SK-N-MC (cell line): ENCODE measurements around the gene TAS2R39.

Experiments
- EZH2 ChIP-seq: fragments of 200-600 bp; sonication (generic); IDR thresholded peaks from one replicate; pipeline ENCODE4 v1.6.1; 2017; ENCODE audit warnings: antibody characterized with exemption
- FOXP2 ChIP-seq: optimal IDR thresholded peaks from 2 replicates; pipeline ENCODE3; 2011; ENCODE audit warnings: mild to moderate bottlenecking, moderate library complexity; ENCODE audit not compliant: insufficient read depth; ENCODE audit errors: extremely low read length, control extremely low read depth
- POLR2AphosphoS5 ChIP-seq: IDR thresholded peaks from 2 replicates; pipeline ENCODE4 v1.6.1; 2012; ENCODE audit warnings: mild to moderate bottlenecking, low read depth, low read length, borderline replicate concordance

DNA sequence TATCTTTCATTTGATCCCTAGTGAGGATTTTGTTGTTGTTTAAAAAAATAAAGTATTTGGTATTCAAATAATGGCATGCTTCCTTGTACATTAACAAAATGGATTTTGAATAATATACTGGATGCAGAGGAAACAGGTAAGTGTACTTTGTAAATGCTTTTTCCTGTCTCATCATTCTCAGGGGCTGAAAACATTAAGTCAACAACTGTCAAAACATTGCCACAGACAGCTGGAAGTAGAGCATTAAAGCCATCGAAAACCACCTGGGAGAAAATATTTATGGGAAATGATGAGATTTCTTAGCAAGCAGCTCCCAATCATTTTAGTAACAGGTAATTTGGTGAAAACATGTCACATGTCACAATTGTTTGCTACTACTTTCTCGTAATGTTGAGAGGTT lies 10.7 kb downstream of the TAS2R39 start:
- no peak for TF ChIP-seq EZH2
- TF ChIP-seq POLR2AphosphoS5: no peak
- no peak for TF ChIP-seq FOXP2
